ENCODE results near the gene P2RY6.

The P2RY6 gene

GRCh38 chr11:73297231-73297590, 25.1 kb downstream of the P2RY6 start:
- no peak for DNase-seq (ENCODE audit: low read depth)

GRCh38 chr11:73297702-73298101, 25.6 kb downstream of the P2RY6 start:
- no peak for DNase-seq (ENCODE audit: low read depth)

- no peak for DNase-seq (ENCODE audit: low read depth)
Measured at GRCh38 chr11:73298233-73298632, 26.1 kb downstream of the P2RY6 start.

- DNase-seq (ENCODE audit: low read depth) = no peak
Measured at GRCh38 chr11:73299751-73300150, 27.6 kb downstream of the P2RY6 start.

GRCh38 chr11:73306069-73306841, 34.1 kb downstream of the P2RY6 start:
- no peak for DNase-seq (ENCODE audit: low read depth)

- DNase-seq (ENCODE audit: low read depth) = no peak
Measured at GRCh38 chr11:73306977-73307322, 34.8 kb downstream of the P2RY6 start.

- peak; percentile 96 for DNase-seq (ENCODE audit: low read depth)
Measured at GRCh38 chr11:73307323-73308002, 35.3 kb downstream of the P2RY6 start.

- no peak for DNase-seq (ENCODE audit: low read depth)
Measured at GRCh38 chr11:73308003-73308960, 36.1 kb downstream of the P2RY6 start, which contains the start of gene ARHGEF17. TSS of gene ARHGEF17 (plus strand) at chr11:73308276. CDS start at chr11:73308639, 363 bp downstream.

- peak; percentile 93 for DNase-seq (ENCODE audit: low read depth)
Measured at GRCh38 chr11:73308961-73309919, 37.1 kb downstream of the P2RY6 start.

GRCh38 chr11:73310076-73310475, 37.9 kb downstream of the P2RY6 start:
- no peak for DNase-seq (ENCODE audit: low read depth)

- no peak for DNase-seq (ENCODE audit: low read depth)
Measured at GRCh38 chr11:73310661-73311393, 38.7 kb downstream of the P2RY6 start.

GRCh38 chr11:73311394-73311869, 39.3 kb downstream of the P2RY6 start:
- no peak for DNase-seq (ENCODE audit: low read depth)

GRCh38 chr11:73312036-73312435, 39.9 kb downstream of the P2RY6 start:
- DNase-seq (ENCODE audit: low read depth) = no peak

- DNase-seq (ENCODE audit: low read depth) = no peak
Measured at GRCh38 chr11:73312851-73313327, 40.8 kb downstream of the P2RY6 start.

GRCh38 chr11:73313652-73314051, 41.5 kb downstream of the P2RY6 start:
- no peak for DNase-seq (ENCODE audit: low read depth)

- DNase-seq (ENCODE audit: low read depth) = no peak
Measured at GRCh38 chr11:73314117-73314961, 42.2 kb downstream of the P2RY6 start.

GRCh38 chr11:73315293-73316020, 43.3 kb downstream of the P2RY6 start:
- no peak for DNase-seq (ENCODE audit: low read depth)

- no peak for DNase-seq (ENCODE audit: low read depth)
Measured at GRCh38 chr11:73316422-73316821, 44.3 kb downstream of the P2RY6 start.

GRCh38 chr11:73317373-73317772, 45.2 kb downstream of the P2RY6 start:
- no peak for DNase-seq (ENCODE audit: low read depth)
